AG04450 (cell line): ENCODE measurements around the gene SLC25A41. TPM values are rescaled to one million over a fixed set of nuclear protein-coding genes. Genes with fewer than 3 reads are reported as not detected.

ENCODE experiments used
- CTCF ChIA-PET: fragments of 300-600, 350-600 bp; formaldehyde crosslinking; extraction: SDS; loops from one replicate; lab custom pipeline; 2022; ENCODE audit warnings: antibody characterized with exemption, inconsistent platforms; lab: Charles Lee
- POLR2A ChIA-PET: fragments of 350-600 bp; formaldehyde crosslinking; extraction: SDS; loops from one replicate; lab custom pipeline; 2021; ENCODE audit warnings: antibody characterized with exemption, inconsistent platforms; lab: Yijun Ruan, JAX
- DNase-seq: peaks from one replicate; pipeline ENCODE4 v3.0.0-alpha.2; 2011; ENCODE audit warnings: low read depth, low spot score
- H3K27ac ChIP-seq: one replicate; pipeline ENCODE4 v1.5.1; 2012; ENCODE audit warnings: low read depth, low read length, control low read depth
- H3K27me3 ChIP-seq: one replicate; pipeline ENCODE4 v1.6.0; 2012; ENCODE audit warnings: low read length; ENCODE audit not compliant: control insufficient read depth, insufficient read depth
- H3K4me3 ChIP-seq: 2 replicates; pipeline ENCODE4 v1.5.1; 2011; ENCODE audit warnings: mild to moderate bottlenecking, low read depth, low read length, control low read depth
- H3K9me3 ChIP-seq: 2 replicates; pipeline ENCODE4 v1.5.1; 2012; ENCODE audit warnings: low read length; ENCODE audit not compliant: control insufficient read depth, insufficient read depth
- CTCF ChIP-seq: IDR thresholded peaks from 2 replicates; pipeline ENCODE4 v1.5.1; 2011; ENCODE audit warnings: low read depth, low read length, control low read depth, inconsistent platforms
- polyA plus RNA-seq: library from polyadenylated mRNA; depleted of rRNA; stranded (reverse); fragments of >200 nt; gene quantifications from 2 replicates; pipeline ENCODE4 v1.2.3, GENCODE V29; 2011

The SLC25A41 gene
- polyA plus RNA-seq, 1 experiment, result not detected

- H3K27ac ChIP-seq, result peak overlapping the region; percentile 97
- DNase-seq, result no peak
- CTCF ChIA-PET, result no interaction called here
- no peaks in the 10 kb centered on the region for H3K27me3 ChIP-seq
- H3K9me3 ChIP-seq, result peaks cover 3% of the 10 kb centered on the region; the same call in 1 of the 2 replicates
- POLR2A ChIA-PET, result interaction anchor here (1.0 to 1.7 kb wide), 3 partner anchors 17 to 31 kb away, joined by 3 to 9 read pairs (median 6); partner anchors contain the start of genes ALKBH7 and KHSRP
- no peak for TF ChIP-seq CTCF
- H3K4me3 ChIP-seq, result peak overlapping the region; percentile 89
These were observed 39.6 kb downstream of the SLC25A41 start for GRCh38 chr19:6393983-6394412.

- POLR2A ChIA-PET, result interaction anchor here (0.8 to 1.7 kb wide), 5 partner anchors 17 to 77 kb away, joined by 3 to 9 read pairs (median 6); partner anchors contain the start of genes ALKBH7 and KHSRP
- CTCF ChIA-PET, result no interaction called here
- peak; percentile 91 for DNase-seq
- Histone ChIP-seq H3K27me3 (no peaks in the 10 kb centered on the region), H3K27ac (peak within 1 kb of the TSS; percentile 97), H3K9me3 (peaks cover 3% of the 10 kb centered on the region; the same call in 1 of the 2 replicates), H3K4me3 (peak within 1 kb of the TSS; percentile 89)
- TF ChIP-seq CTCF, result peak; percentile 19; the same call in 1 of the 2 replicates
These were observed 40.2 kb downstream of the SLC25A41 start, which contains the start of gene GTF2F1 for GRCh38 chr19:6393074-6393982. Gene GTF2F1 (minus strand): TSS chr19:6393164. CDS start chr19:6392995, 169 bp downstream.

- no peak for TF ChIP-seq CTCF
- DNase-seq, result no peak
- no peaks in the 10 kb centered on the region for H3K27me3 ChIP-seq
- ChIA-PET POLR2A (interaction anchor here (0.8 to 1.7 kb wide), 3 partner anchors 19 to 78 kb away, joined by 3 to 6 read pairs (median 6); partner anchors contain the start of genes ALKBH7 and KHSRP), CTCF (interaction anchor here (0.6 kb wide), 2 partner anchors 20 to 69 kb away, joined by 3 read pairs; partner anchors contain the start of gene ALKBH7)
- peaks cover 3% of the 10 kb centered on the region; the same call in 1 of the 2 replicates for H3K9me3 ChIP-seq
- H3K4me3 ChIP-seq, result peak overlapping the region; percentile 89
- peak overlapping the region; percentile 97 for H3K27ac ChIP-seq
These were observed 41.1 kb downstream of the SLC25A41 start for GRCh38 chr19:6392221-6393073.

- DNase-seq, result no peak
- Histone ChIP-seq H3K27ac (no peak overlapping the region), H3K4me3 (no peak overlapping the region), H3K9me3 (no peaks in the 10 kb centered on the region; the same call in 1 of the 2 replicates), H3K27me3 (no peaks in the 10 kb centered on the region)
- POLR2A ChIA-PET, result no interaction called here
- TF ChIP-seq CTCF, result no peak
- CTCF ChIA-PET, result no interaction called here
These were observed 46.2 kb downstream of the SLC25A41 start for GRCh38 chr19:6387372-6387771.
